OCI-LY7 (cell line): ENCODE data around the gene LSAMP.

Experiments
- EZH2phosphoT487 ChIP-seq: fragments of 200-600 bp; sonication (generic); IDR thresholded peaks from 2 replicates; pipeline ENCODE4 v1.6.1; 2018; ENCODE audit warnings: low read depth, borderline replicate concordance, mild to moderate bottlenecking, mixed run types, antibody characterized with exemption, low read length, moderate library complexity, mixed read lengths
- TF ChIP-seq, protein P1 (sequence below): fragments of 200-600 bp; sonication (generic); conservative IDR thresholded peaks from 2 replicates; pipeline ENCODE4 v1.5.1; 2014; ENCODE audit warnings: mild to moderate bottlenecking, antibody characterized with exemption, low read length, moderate library complexity, mixed read lengths

GRCh38 chr3:115848641-115849040 lies 596.6 kb downstream of the LSAMP start:
- TF ChIP-seq, protein P1, sequence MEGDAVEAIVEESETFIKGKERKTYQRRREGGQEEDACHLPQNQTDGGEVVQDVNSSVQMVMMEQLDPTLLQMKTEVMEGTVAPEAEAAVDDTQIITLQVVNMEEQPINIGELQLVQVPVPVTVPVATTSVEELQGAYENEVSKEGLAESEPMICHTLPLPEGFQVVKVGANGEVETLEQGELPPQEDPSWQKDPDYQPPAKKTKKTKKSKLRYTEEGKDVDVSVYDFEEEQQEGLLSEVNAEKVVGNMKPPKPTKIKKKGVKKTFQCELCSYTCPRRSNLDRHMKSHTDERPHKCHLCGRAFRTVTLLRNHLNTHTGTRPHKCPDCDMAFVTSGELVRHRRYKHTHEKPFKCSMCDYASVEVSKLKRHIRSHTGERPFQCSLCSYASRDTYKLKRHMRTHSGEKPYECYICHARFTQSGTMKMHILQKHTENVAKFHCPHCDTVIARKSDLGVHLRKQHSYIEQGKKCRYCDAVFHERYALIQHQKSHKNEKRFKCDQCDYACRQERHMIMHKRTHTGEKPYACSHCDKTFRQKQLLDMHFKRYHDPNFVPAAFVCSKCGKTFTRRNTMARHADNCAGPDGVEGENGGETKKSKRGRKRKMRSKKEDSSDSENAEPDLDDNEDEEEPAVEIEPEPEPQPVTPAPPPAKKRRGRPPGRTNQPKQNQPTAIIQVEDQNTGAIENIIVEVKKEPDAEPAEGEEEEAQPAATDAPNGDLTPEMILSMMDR: no peak
- no peak for TF ChIP-seq EZH2phosphoT487
